ENCODE measurements around the gene DMD.

Gene DMD

GRCh38 chrX:32592786-32593185 lies 618.6 kb downstream of the DMD start:
- DNase-seq: no peak

- DNase-seq: no peak
These were observed 619.8 kb downstream of the DMD start for GRCh38 chrX:32591589-32591988.

GRCh38 chrX:32582729-32583128 lies 628.6 kb downstream of the DMD start:
- no peak for DNase-seq

GRCh38 chrX:32576885-32577284 lies 634.5 kb downstream of the DMD start:
- DNase-seq: no peak

GRCh38 chrX:32572644-32573043 lies 638.7 kb downstream of the DMD start:
- DNase-seq: no peak

GRCh38 chrX:32571579-32571978 lies 639.8 kb downstream of the DMD start:
- no peak for DNase-seq

- DNase-seq: no peak
These were observed 649.1 kb downstream of the DMD start for GRCh38 chrX:32562261-32562660.

GRCh38 chrX:32545101-32545500 lies 666.2 kb downstream of the DMD start:
- no peak for DNase-seq

GRCh38 chrX:32538554-32538953 lies 672.8 kb downstream of the DMD start:
- no peak for DNase-seq

GRCh38 chrX:32533848-32534247 lies 677.5 kb downstream of the DMD start:
- DNase-seq: no peak

GRCh38 chrX:32532262-32532661 lies 679.1 kb downstream of the DMD start:
- no peak for DNase-seq

- DNase-seq: no peak
These were observed 680.4 kb downstream of the DMD start for GRCh38 chrX:32530802-32531403.

- DNase-seq: peak; percentile 60
These were observed 682.9 kb downstream of the DMD start for GRCh38 chrX:32528451-32528850.

- DNase-seq: no peak
These were observed 686.1 kb downstream of the DMD start for GRCh38 chrX:32525234-32525633.

- DNase-seq: no peak
These were observed 687.0 kb downstream of the DMD start for GRCh38 chrX:32524385-32524784.

- DNase-seq: no peak
These were observed 690.6 kb downstream of the DMD start for GRCh38 chrX:32520789-32521188.

GRCh38 chrX:32514986-32515385 lies 696.4 kb downstream of the DMD start:
- DNase-seq: no peak

GRCh38 chrX:32501606-32502005 lies 709.7 kb downstream of the DMD start:
- DNase-seq: no peak

- no peak for DNase-seq
These were observed 714.7 kb downstream of the DMD start for GRCh38 chrX:32496671-32497070.

- no peak for DNase-seq
These were observed 715.5 kb downstream of the DMD start for GRCh38 chrX:32495855-32496254.

GRCh38 chrX:32489125-32489524 lies 722.2 kb downstream of the DMD start:
- no peak for DNase-seq

- DNase-seq: no peak
These were observed 727.7 kb downstream of the DMD start for GRCh38 chrX:32483534-32484136.

- DNase-seq: no peak
These were observed 731.3 kb downstream of the DMD start for GRCh38 chrX:32480019-32480418.

GRCh38 chrX:32472364-32472763 lies 739.0 kb downstream of the DMD start:
- DNase-seq: no peak

- DNase-seq: no peak
These were observed 755.6 kb downstream of the DMD start for GRCh38 chrX:32455704-32456103.
